Liver (tissue), 9 donors: ENCODE results near the gene SMIM28. TPM values are rescaled to one million over a fixed set of nuclear protein-coding genes. Genes with fewer than 3 reads are reported as not detected.

Source experiments
- DNase-seq: peaks from one replicate; pipeline ENCODE4 v3.0.0-alpha.2; 2017; ENCODE audit warnings: low spot score
- H3K27ac ChIP-seq, 2 donors: one replicate each; pipeline ENCODE4 v1.7.0; 2013; ENCODE audit warnings: inconsistent platforms in 2 of 2, low read length in 2 of 2, control low read depth in 1 of 2, low read depth in 1 of 2, mild to moderate bottlenecking in 1 of 2
- H3K27me3 ChIP-seq, 4 donors: one replicate each; pipeline versions ENCODE4 v1.6.1 to v1.7.0; 2013; ENCODE audit warnings: low read length in 3 of 4, inconsistent platforms in 1 of 4, mild to moderate bottlenecking in 1 of 4, moderate library complexity in 1 of 4; ENCODE audit not compliant: control insufficient read depth in 4 of 4, insufficient read depth in 4 of 4
- H3K36me3 ChIP-seq, 4 donors: one replicate each; pipeline versions ENCODE4 v1.6.1 to v1.7.0; 2013; ENCODE audit warnings: low read length in 3 of 4, mild to moderate bottlenecking in 3 of 4, low read depth in 1 of 4, moderate library complexity in 1 of 4; ENCODE audit not compliant: control insufficient read depth in 4 of 4, insufficient read depth in 3 of 4
- H3K4me1 ChIP-seq, 4 donors: one replicate each; pipeline versions ENCODE4 v1.6.1 to v1.7.0; 2013; ENCODE audit warnings: low read length in 3 of 4, mild to moderate bottlenecking in 3 of 4, moderate library complexity in 1 of 4; ENCODE audit not compliant: control insufficient read depth in 4 of 4, insufficient read depth in 4 of 4
- H3K4me3 ChIP-seq, 3 donors: one replicate each; pipeline versions ENCODE4 v1.6.1 to v1.7.0; 2013; ENCODE audit warnings: low read length in 3 of 3, control low read depth in 1 of 3, low read depth in 1 of 3, mild to moderate bottlenecking in 1 of 3
- H3K9ac ChIP-seq, 2 donors: one replicate each; pipeline ENCODE4 v1.7.0; 2013; ENCODE audit warnings: low read length in 2 of 2, mild to moderate bottlenecking in 2 of 2, moderate library complexity in 2 of 2, control low read depth in 1 of 2, low read depth in 1 of 2
- H3K9me3 ChIP-seq, 4 donors: one replicate each; pipeline versions ENCODE4 v1.6.1 to v1.7.0; 2013; ENCODE audit warnings: low read length in 3 of 4; ENCODE audit not compliant: control insufficient read depth in 4 of 4
- EGR1 ChIP-seq, 2 donors: IDR thresholded peaks; 2 replicates each; pipeline ENCODE4 v1.6.1; 2016 to 2018; ENCODE audit warnings: antibody characterized with exemption in 2 of 2, low read depth in 2 of 2
- FOXA1 ChIP-seq: IDR thresholded peaks from 2 replicates; pipeline ENCODE4 v1.6.1; 2016; ENCODE audit warnings: antibody characterized with exemption
- FOXA2 ChIP-seq: IDR thresholded peaks from 2 replicates; pipeline ENCODE4 v1.6.1; 2016; ENCODE audit warnings: antibody characterized with exemption
- GABPA ChIP-seq, 2 donors: IDR thresholded peaks in 1 of 2; conservative IDR thresholded peaks in 1 of 2; 2 replicates each; pipeline ENCODE4 v1.6.1; 2016; ENCODE audit warnings: antibody characterized with exemption in 2 of 2, mild to moderate bottlenecking in 1 of 2, moderate library complexity in 1 of 2
- HNF4A ChIP-seq, 2 donors: conservative IDR thresholded peaks; 2 replicates each; pipeline ENCODE4 v1.6.1; 2016; ENCODE audit warnings: antibody characterized with exemption in 2 of 2, mild to moderate bottlenecking in 2 of 2
- HNF4G ChIP-seq: IDR thresholded peaks from 2 replicates; pipeline ENCODE4 v1.6.1; 2016; ENCODE audit warnings: antibody characterized with exemption
- JUND ChIP-seq, 2 donors: IDR thresholded peaks; 2 replicates each; pipeline ENCODE4 v1.6.1; 2016; ENCODE audit warnings: antibody characterized with exemption in 2 of 2
- NR2F2 ChIP-seq: IDR thresholded peaks from 2 replicates; pipeline ENCODE4 v1.6.1; 2016; ENCODE audit warnings: antibody characterized with exemption
- RAD21 ChIP-seq, 2 donors: IDR thresholded peaks; 2 replicates each; pipeline ENCODE4 v1.6.1; 2016; ENCODE audit warnings: antibody characterized with exemption in 2 of 2, mild to moderate bottlenecking in 2 of 2
- RXRA ChIP-seq, 2 donors: IDR thresholded peaks; 2 replicates each; pipeline ENCODE4 v1.6.1; 2017 to 2018; ENCODE audit warnings: antibody characterized with exemption in 2 of 2, mild to moderate bottlenecking in 1 of 2
- SP1 ChIP-seq: IDR thresholded peaks from 2 replicates; pipeline ENCODE4 v1.6.1; 2018; ENCODE audit warnings: antibody characterized with exemption, mild to moderate bottlenecking
- TAF1 ChIP-seq: conservative IDR thresholded peaks from 2 replicates; pipeline ENCODE4 v1.6.1; 2016; ENCODE audit warnings: antibody characterized with exemption, mild to moderate bottlenecking
- YY1 ChIP-seq: IDR thresholded peaks from 2 replicates; pipeline ENCODE4 v1.6.1; 2016; ENCODE audit warnings: antibody characterized with exemption, mild to moderate bottlenecking
- WGBS: extraction: QIAGEN DNeasy Blood & Tissue Kit; methylation state at CpG from one replicate; pipeline ENCODE4 v1.1.7; 2013; 5-methylcytosine and 5-hydroxymethylcytosine counted together
- polyA plus RNA-seq, 2 donors: library from polyadenylated mRNA; stranded (reverse) in 1 of 2; unstranded in 1 of 2; fragments of 200-250 nt in 1 of 2; fragments of >200 nt in 1 of 2; fragmentation: Nextera tagmentation in 1 of 2; extraction: Ambion mirVana in 1 of 2; gene quantifications; one replicate each; pipeline versions ENCODE4 v1.2.1 to v1.2.3, GENCODE V29; 2013 to 2015
- total RNA-seq, 2 donors: library from RNA; depleted of rRNA; stranded (reverse); fragments of >200 nt; gene quantifications; one replicate each; pipeline ENCODE4 v1.2.3, GENCODE V29; 2014
- TF ChIP-seq, protein P1 (sequence below): fragments of 150-350 bp; IDR thresholded peaks from 2 replicates; pipeline ENCODE4 v1.5.1; 2017; ENCODE audit warnings: improper control_type of control experiment, low read depth, low read length; ENCODE audit not compliant: missing input control
- TF ChIP-seq, protein P2 (sequence below): IDR thresholded peaks from 2 replicates; pipeline ENCODE4 v1.6.1; 2016; ENCODE audit warnings: antibody characterized with exemption
- TF ChIP-seq, protein P3 (sequence below): IDR thresholded peaks from 2 replicates; pipeline ENCODE4 v1.6.1; 2016; ENCODE audit warnings: antibody characterized with exemption
- TF ChIP-seq, protein P4 (sequence below): IDR thresholded peaks from 2 replicates; pipeline ENCODE4 v1.6.1; 2016; ENCODE audit warnings: antibody characterized with exemption, mild to moderate bottlenecking
- TF ChIP-seq, protein P5 (sequence below): IDR thresholded peaks from 2 replicates; pipeline ENCODE4 v1.6.1; 2016; ENCODE audit warnings: antibody characterized with exemption
- donor health status: healthy.
- donor health status: healthy.
- donor health status: healthy.
- donor health status: healthy.
- donor health status: healthy.

The SMIM28 gene
- total and polyA plus RNA-seq, 4 donors = not detected

DNA sequence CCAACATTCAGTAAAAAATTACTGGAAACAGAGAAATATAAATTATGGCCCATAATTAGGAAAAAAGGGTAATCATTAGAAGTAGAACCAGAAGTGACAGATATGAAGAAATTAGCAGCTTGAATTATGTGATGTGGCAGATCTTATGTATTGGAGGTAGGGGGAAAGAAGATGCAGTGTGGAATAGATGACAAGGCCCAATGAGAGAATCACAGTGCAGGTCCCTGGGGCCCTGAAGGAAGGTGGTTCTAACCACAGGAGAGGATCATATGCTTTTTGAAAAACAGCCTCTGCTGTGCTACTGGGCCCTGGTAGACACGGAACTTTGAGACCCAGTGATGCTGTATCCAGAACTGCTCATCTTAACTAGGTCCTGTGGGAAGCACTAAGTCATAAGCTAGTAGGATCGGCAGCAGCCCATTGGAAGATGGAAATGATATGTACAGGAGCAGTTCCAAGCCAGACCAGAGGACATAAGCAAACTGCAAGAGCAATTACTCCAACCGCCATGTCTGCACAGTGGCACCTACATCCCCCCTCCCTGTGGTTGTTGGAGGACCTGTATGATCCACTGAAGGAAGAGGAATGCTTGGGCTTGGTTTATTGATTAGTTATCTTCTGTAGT is 40.5 kb downstream of the SMIM28 start:
- Histone ChIP-seq H3K27me3 (no peaks in the 10 kb centered on the region), H3K27ac (no peak overlapping the region), H3K36me3 (peaks cover 0 to 14% (median 11%) of the 10 kb centered on the region in 4 donors), H3K4me1 (peaks cover 1 to 28% (median 11%) of the 10 kb centered on the region in 4 donors), H3K9me3 (no peaks in the 10 kb centered on the region), H3K4me3 (no peak overlapping the region), H3K9ac (no peak overlapping the region)
- TF ChIP-seq NR2F2 (no peak), FOXA2 (no peak), SP1 (no peak), RAD21 (IDR thresholded peaks at IDR 0.05) (no peak), EGR1 (IDR thresholded peaks at IDR 0.05; ENCODE audit: low read depth in 2 of 2) (no peak), HNF4A (conservative IDR thresholded peaks at IDR 0.05) (no peak), YY1 (no peak), FOXA1 (no peak), TAF1 (no peak), HNF4G (no peak), RXRA (IDR thresholded peaks at IDR 0.05) (no peak), JUND (IDR thresholded peaks at IDR 0.05) (no peak)
- TF ChIP-seq, protein P1, sequence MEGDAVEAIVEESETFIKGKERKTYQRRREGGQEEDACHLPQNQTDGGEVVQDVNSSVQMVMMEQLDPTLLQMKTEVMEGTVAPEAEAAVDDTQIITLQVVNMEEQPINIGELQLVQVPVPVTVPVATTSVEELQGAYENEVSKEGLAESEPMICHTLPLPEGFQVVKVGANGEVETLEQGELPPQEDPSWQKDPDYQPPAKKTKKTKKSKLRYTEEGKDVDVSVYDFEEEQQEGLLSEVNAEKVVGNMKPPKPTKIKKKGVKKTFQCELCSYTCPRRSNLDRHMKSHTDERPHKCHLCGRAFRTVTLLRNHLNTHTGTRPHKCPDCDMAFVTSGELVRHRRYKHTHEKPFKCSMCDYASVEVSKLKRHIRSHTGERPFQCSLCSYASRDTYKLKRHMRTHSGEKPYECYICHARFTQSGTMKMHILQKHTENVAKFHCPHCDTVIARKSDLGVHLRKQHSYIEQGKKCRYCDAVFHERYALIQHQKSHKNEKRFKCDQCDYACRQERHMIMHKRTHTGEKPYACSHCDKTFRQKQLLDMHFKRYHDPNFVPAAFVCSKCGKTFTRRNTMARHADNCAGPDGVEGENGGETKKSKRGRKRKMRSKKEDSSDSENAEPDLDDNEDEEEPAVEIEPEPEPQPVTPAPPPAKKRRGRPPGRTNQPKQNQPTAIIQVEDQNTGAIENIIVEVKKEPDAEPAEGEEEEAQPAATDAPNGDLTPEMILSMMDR = no peak
- TF ChIP-seq, protein P2, sequence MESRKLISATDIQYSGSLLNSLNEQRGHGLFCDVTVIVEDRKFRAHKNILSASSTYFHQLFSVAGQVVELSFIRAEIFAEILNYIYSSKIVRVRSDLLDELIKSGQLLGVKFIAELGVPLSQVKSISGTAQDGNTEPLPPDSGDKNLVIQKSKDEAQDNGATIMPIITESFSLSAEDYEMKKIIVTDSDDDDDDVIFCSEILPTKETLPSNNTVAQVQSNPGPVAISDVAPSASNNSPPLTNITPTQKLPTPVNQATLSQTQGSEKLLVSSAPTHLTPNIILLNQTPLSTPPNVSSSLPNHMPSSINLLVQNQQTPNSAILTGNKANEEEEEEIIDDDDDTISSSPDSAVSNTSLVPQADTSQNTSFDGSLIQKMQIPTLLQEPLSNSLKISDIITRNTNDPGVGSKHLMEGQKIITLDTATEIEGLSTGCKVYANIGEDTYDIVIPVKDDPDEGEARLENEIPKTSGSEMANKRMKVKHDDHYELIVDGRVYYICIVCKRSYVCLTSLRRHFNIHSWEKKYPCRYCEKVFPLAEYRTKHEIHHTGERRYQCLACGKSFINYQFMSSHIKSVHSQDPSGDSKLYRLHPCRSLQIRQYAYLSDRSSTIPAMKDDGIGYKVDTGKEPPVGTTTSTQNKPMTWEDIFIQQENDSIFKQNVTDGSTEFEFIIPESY = no peak
- TF ChIP-seq, protein P3, sequence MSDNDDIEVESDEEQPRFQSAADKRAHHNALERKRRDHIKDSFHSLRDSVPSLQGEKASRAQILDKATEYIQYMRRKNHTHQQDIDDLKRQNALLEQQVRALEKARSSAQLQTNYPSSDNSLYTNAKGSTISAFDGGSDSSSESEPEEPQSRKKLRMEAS = no peak
- WGBS = 97% methylated on average over 3 of the region's 3 CpGs
- DNase-seq = no peak

DNA sequence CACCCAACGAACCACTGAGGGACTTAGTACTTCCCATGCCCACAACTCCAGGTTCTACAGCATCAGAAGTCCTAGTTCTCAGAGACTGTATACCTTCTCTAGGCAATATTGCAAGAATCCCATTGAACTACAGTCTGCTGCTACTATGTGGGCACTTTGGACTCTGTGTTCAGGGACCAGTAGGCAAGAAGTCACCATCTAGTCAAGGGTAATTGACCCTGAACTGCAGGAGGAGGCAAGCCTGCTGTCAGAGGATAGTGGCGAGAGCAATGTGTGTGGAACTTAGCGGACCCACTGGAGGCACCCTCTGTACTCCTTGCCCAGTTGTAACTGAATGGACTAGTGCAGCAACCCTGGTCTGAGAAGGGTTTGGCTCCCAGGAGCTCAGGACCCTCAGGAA is 42.1 kb downstream of the SMIM28 start:
- Histone ChIP-seq H3K4me1 (peaks cover 1 to 38% (median 14%) of the 10 kb centered on the region in 4 donors), H3K9ac (no peak overlapping the region), H3K36me3 (peaks cover 5 to 7% (median 5%) of the 10 kb centered on the region in 4 donors), H3K27me3 (no peaks in the 10 kb centered on the region), H3K27ac (peak overlapping the region; percentile 2 to 36), H3K4me3 (no peak overlapping the region), H3K9me3 (no peaks in the 10 kb centered on the region)
- 68% methylated on average over 3 of the region's 3 CpGs for WGBS
- no peak for DNase-seq
- TF ChIP-seq, protein P2 = no peak
- no peak for TF ChIP-seq GABPA (IDR thresholded peaks at IDR 0.05 in 1 of 2, conservative IDR thresholded peaks at IDR 0.05 in 1 of 2)
- TF ChIP-seq YY1 = no peak
- TF ChIP-seq FOXA1 = no peak
- TF ChIP-seq, protein P4, sequence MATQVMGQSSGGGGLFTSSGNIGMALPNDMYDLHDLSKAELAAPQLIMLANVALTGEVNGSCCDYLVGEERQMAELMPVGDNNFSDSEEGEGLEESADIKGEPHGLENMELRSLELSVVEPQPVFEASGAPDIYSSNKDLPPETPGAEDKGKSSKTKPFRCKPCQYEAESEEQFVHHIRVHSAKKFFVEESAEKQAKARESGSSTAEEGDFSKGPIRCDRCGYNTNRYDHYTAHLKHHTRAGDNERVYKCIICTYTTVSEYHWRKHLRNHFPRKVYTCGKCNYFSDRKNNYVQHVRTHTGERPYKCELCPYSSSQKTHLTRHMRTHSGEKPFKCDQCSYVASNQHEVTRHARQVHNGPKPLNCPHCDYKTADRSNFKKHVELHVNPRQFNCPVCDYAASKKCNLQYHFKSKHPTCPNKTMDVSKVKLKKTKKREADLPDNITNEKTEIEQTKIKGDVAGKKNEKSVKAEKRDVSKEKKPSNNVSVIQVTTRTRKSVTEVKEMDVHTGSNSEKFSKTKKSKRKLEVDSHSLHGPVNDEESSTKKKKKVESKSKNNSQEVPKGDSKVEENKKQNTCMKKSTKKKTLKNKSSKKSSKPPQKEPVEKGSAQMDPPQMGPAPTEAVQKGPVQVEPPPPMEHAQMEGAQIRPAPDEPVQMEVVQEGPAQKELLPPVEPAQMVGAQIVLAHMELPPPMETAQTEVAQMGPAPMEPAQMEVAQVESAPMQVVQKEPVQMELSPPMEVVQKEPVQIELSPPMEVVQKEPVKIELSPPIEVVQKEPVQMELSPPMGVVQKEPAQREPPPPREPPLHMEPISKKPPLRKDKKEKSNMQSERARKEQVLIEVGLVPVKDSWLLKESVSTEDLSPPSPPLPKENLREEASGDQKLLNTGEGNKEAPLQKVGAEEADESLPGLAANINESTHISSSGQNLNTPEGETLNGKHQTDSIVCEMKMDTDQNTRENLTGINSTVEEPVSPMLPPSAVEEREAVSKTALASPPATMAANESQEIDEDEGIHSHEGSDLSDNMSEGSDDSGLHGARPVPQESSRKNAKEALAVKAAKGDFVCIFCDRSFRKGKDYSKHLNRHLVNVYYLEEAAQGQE = no peak
- peak; percentile 27 for TF ChIP-seq NR2F2
- TF ChIP-seq FOXA2 = no peak
- TF ChIP-seq JUND (IDR thresholded peaks at IDR 0.05) = peak in 1 of 2 donors; percentile 16
- TF ChIP-seq RAD21 (IDR thresholded peaks at IDR 0.05) = peak; percentile 19 to 35
- TF ChIP-seq EGR1 (IDR thresholded peaks at IDR 0.05; ENCODE audit: low read depth in 2 of 2) = no peak
- peak; percentile 92 for TF ChIP-seq HNF4G
- TF ChIP-seq, protein P1 = no peak
- peak; percentile 70 for TF ChIP-seq SP1
- no peak for TF ChIP-seq TAF1
- peak; percentile 97 to 98 for TF ChIP-seq HNF4A (conservative IDR thresholded peaks at IDR 0.05)
- peak; percentile 94 to 96 for TF ChIP-seq RXRA (IDR thresholded peaks at IDR 0.05)
- TF ChIP-seq, protein P5, sequence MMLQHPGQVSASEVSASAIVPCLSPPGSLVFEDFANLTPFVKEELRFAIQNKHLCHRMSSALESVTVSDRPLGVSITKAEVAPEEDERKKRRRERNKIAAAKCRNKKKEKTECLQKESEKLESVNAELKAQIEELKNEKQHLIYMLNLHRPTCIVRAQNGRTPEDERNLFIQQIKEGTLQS = no peak
